ENCODE results near the gene ASTE1.

DNA sequence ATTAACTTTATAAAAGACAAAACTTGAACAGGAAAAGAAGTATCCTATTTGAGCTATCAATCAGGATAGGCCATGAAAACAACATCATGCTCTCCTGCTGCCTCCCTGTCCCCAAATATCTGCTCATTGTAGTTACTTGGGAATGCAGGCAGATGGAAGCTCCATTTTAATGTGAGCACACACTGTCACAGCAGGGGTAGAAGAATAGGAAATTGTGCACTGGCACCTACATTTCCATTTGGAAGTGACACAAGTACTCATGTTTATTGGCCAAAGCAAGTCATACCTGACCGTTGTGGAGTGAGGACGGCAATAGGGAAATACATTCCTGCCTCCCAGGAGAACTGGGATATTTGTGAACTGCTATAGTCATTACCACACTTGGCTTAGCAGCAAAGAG, 52.4 kb downstream of the ASTE1 start:
- TF ChIP-seq, protein P1, sequence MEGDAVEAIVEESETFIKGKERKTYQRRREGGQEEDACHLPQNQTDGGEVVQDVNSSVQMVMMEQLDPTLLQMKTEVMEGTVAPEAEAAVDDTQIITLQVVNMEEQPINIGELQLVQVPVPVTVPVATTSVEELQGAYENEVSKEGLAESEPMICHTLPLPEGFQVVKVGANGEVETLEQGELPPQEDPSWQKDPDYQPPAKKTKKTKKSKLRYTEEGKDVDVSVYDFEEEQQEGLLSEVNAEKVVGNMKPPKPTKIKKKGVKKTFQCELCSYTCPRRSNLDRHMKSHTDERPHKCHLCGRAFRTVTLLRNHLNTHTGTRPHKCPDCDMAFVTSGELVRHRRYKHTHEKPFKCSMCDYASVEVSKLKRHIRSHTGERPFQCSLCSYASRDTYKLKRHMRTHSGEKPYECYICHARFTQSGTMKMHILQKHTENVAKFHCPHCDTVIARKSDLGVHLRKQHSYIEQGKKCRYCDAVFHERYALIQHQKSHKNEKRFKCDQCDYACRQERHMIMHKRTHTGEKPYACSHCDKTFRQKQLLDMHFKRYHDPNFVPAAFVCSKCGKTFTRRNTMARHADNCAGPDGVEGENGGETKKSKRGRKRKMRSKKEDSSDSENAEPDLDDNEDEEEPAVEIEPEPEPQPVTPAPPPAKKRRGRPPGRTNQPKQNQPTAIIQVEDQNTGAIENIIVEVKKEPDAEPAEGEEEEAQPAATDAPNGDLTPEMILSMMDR (IDR thresholded peaks at IDR 0.05) = no peak
- no peak for TF ChIP-seq POLR2AphosphoS5 (IDR thresholded peaks at IDR 0.05; ENCODE audit: insufficient read depth in 1 of 2, low read depth in 1 of 2)

All from vagina (tissue), 2 donors.